Prostate gland (tissue), 2 donors: ENCODE results near the gene CDK5RAP2. TPM values are rescaled to one million over a fixed set of nuclear protein-coding genes. Genes with fewer than 3 reads are reported as not detected.

ENCODE experiments used
- DNase-seq: peaks from one replicate; pipeline ENCODE4 v3.0.0-alpha.2; 2019; ENCODE audit warnings: low spot score
- H3K27ac ChIP-seq, 2 donors: fragments of 200-600 bp; sonication (generic); 2 replicates each; pipeline ENCODE4 v1.5.1; 2017 to 2019
- H3K27me3 ChIP-seq: fragments of 200-600 bp; sonication (generic); replicated peaks from 2 replicates; pipeline ENCODE4 v1.5.1; 2019; ENCODE audit not compliant: insufficient read depth
- H3K36me3 ChIP-seq, 2 donors: fragments of 200-600 bp; sonication (generic); 1 replicate in 1 of 2; 2 replicates in 1 of 2; pipeline versions ENCODE4 v1.5.1 to v1.8.1; 2017 to 2019
- H3K4me1 ChIP-seq: fragments of 200-600 bp; sonication (generic); replicated peaks from 2 replicates; pipeline ENCODE4 v1.5.1; 2019
- H3K4me3 ChIP-seq, 2 donors: fragments of 200-600 bp; sonication (generic); 2 replicates each; pipeline ENCODE4 v1.5.1; 2017 to 2019
- H3K9me3 ChIP-seq: fragments of 200-600 bp; sonication (generic); 2 replicates; pipeline ENCODE4 v1.5.1; 2017
- POLR2A ChIP-seq: fragments of 450-650 bp; IDR thresholded peaks from one replicate; pipeline ENCODE4 v1.6.1; 2016; ENCODE audit warnings: antibody characterized with exemption, mild to moderate bottlenecking
- POLR2AphosphoS5 ChIP-seq: sonication (generic); formaldehyde crosslinking; IDR thresholded peaks from one replicate; pipeline ENCODE4 v1.6.1; 2017; ENCODE audit warnings: antibody characterized with exemption
- WGBS: methylation state at CpG from one replicate; pipeline ENCODE4 v1.1.5; 2018; 5-methylcytosine and 5-hydroxymethylcytosine counted together
- intact Hi-C: fragments of 100-400 bp; cut with DNase I; formaldehyde crosslinking; loops from one replicate; pipeline ENCODE4 v1.14.2; 2022
- total RNA-seq, 2 donors: library from RNA; depleted of rRNA; stranded (reverse); fragments of >200 nt; gene quantifications; one replicate each; pipeline ENCODE4 v1.1.0, GENCODE V29; 2016
- TF ChIP-seq, protein P1 (sequence below), 4 experiments: fragments of 200-600 bp in 2 of 4; fragments of 450-650 bp in 2 of 4; sonication (generic) in 2 of 4; IDR thresholded peaks; 1 replicate in 3 of 4; 2 replicates in 1 of 4; pipeline ENCODE4 v1.5.1; 2016 to 2019; ENCODE audit warnings: antibody characterized with exemption in 4 of 4, mild to moderate bottlenecking in 2 of 4, moderate library complexity in 2 of 4

The CDK5RAP2 gene
- total RNA-seq, 2 donors from 2014 or later = 48.6 to 54.1 TPM

DNA sequence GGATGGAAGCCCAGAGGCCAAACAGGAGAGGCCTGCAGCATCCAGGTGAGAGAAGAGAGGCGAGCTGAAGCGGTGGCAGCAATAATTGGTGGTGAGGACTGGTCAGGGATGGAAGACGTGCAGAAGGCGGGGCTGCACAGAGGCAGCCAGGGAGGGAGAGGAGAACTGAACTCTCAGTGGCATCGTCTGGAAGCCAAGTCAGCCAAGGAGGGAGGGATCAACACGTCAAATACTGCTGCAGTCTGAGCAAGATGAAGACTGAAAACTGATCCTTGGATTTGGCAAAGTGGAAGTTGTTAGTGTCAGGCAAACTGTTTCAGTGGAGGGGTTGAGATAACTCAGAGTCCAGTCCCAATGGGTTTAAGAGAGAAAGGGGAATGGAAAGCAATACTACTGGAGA, 145.4 kb downstream of the CDK5RAP2 start:
- no peak overlapping the region for H3K27ac ChIP-seq

DNA sequence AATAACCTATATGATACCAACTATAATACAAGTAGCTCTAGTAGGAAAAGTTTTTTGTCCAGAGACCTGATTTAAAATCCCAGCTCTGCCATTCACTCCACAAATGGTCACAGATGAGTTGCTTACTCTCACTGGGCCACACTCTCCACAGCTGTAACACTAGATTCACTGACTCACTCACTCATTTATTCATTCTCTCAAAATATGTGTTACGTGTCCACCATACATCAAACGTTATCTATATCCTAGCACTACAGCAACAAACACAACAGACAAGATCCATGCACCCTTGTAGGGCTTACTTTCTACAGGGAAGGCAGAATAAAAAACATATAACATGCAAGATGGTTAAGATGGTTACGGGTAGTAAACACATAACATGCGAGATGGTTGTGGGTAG, 146.3 kb downstream of the CDK5RAP2 start:
- no peak for TF ChIP-seq POLR2A
- no peak for TF ChIP-seq POLR2AphosphoS5
- TF ChIP-seq, protein P1, sequence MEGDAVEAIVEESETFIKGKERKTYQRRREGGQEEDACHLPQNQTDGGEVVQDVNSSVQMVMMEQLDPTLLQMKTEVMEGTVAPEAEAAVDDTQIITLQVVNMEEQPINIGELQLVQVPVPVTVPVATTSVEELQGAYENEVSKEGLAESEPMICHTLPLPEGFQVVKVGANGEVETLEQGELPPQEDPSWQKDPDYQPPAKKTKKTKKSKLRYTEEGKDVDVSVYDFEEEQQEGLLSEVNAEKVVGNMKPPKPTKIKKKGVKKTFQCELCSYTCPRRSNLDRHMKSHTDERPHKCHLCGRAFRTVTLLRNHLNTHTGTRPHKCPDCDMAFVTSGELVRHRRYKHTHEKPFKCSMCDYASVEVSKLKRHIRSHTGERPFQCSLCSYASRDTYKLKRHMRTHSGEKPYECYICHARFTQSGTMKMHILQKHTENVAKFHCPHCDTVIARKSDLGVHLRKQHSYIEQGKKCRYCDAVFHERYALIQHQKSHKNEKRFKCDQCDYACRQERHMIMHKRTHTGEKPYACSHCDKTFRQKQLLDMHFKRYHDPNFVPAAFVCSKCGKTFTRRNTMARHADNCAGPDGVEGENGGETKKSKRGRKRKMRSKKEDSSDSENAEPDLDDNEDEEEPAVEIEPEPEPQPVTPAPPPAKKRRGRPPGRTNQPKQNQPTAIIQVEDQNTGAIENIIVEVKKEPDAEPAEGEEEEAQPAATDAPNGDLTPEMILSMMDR (IDR thresholded peaks at IDR 0.05) = no peak
- Histone ChIP-seq H3K4me3 (no peak overlapping the region), H3K9me3 (no peaks in the 10 kb centered on the region), H3K36me3 (no peaks in the 10 kb centered on the region), H3K27me3 (no peaks in the 10 kb centered on the region), H3K4me1 (no peaks in the 10 kb centered on the region), H3K27ac (no peak overlapping the region)
- intact Hi-C loops = no loop called here
- WGBS = 94% methylated on average over 4 of the region's 4 CpGs
- no peak for DNase-seq

More for the DNA sequence above, 145.4 kb downstream of the CDK5RAP2 start:
- intact Hi-C loops = no loop called here
- TF ChIP-seq POLR2A = no peak
- TF ChIP-seq POLR2AphosphoS5 = no peak
- TF ChIP-seq, protein P1 (IDR thresholded peaks at IDR 0.05) = no peak
- Histone ChIP-seq H3K36me3 (no peaks in the 10 kb centered on the region), H3K27me3 (no peaks in the 10 kb centered on the region), H3K4me1 (no peaks in the 10 kb centered on the region), H3K9me3 (no peaks in the 10 kb centered on the region), H3K4me3 (no peak overlapping the region)
- DNase-seq = no peak
- 47% methylated on average over 6 of the region's 6 CpGs for WGBS

DNA sequence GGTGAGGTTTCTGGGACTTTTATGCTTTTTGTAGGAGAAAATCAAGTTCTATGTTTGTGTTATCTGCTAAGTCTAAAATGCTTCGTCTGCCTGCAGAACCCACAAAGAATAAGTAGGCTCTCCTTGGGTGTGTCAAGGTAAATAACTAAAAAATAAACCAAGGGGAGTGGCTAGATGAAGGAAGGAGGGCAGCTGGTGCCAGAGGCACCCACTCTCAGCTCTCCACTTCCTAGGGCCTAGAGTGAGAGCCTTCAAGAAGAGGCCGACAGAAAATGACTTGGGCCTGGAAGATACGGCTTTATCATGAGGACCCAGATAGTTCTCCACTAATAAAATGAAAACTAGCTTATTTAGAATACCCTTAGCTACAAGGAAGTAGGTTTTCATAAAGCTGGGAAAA, 147.4 kb downstream of the CDK5RAP2 start:
- no peaks in the 10 kb centered on the region for H3K27me3 ChIP-seq
- no peak for TF ChIP-seq POLR2A
- TF ChIP-seq, protein P1 (IDR thresholded peaks at IDR 0.05) = no peak
- TF ChIP-seq POLR2AphosphoS5 = no peak
- H3K4me1 ChIP-seq = no peaks in the 10 kb centered on the region
- DNase-seq = no peak
- H3K9me3 ChIP-seq = no peaks in the 10 kb centered on the region
- WGBS = 88% methylated on average over 3 of the region's 3 CpGs
- H3K36me3 ChIP-seq = no peaks in the 10 kb centered on the region
- H3K4me3 ChIP-seq = no peak overlapping the region
- H3K27ac ChIP-seq = no peak overlapping the region
- intact Hi-C loops = no loop called here

DNA sequence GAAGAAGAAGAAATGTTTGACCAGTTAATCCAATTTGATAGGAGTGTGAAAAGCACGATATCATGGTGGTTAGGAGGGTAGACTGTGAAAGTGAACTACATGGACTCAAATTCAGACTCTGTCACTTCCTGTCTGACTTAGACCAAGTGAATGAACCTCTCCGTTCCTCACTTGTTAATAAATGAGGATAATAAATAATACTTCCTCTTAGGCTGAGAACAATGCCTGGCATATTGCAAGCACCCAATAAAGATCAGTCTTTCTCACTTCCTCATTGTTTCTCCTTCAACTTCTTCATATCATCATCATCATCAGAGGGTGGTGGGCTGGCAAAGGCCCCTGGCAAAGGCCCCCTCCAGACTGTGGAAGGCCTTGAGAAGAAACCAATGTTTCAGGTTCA, 148.7 kb downstream of the CDK5RAP2 start:
- H3K9me3 ChIP-seq = no peaks in the 10 kb centered on the region
- WGBS = 59% methylated on average over 2 of the region's 2 CpGs
- intact Hi-C loops = no loop called here
- no peak overlapping the region for H3K27ac ChIP-seq
- H3K27me3 ChIP-seq = no peaks in the 10 kb centered on the region
- DNase-seq = no peak
- H3K4me3 ChIP-seq = no peak overlapping the region
- TF ChIP-seq, protein P1 (IDR thresholded peaks at IDR 0.05) = no peak
- TF ChIP-seq POLR2AphosphoS5 (no peak), POLR2A (no peak)
- H3K36me3 ChIP-seq = no peaks in the 10 kb centered on the region
- H3K4me1 ChIP-seq = no peaks in the 10 kb centered on the region

DNA sequence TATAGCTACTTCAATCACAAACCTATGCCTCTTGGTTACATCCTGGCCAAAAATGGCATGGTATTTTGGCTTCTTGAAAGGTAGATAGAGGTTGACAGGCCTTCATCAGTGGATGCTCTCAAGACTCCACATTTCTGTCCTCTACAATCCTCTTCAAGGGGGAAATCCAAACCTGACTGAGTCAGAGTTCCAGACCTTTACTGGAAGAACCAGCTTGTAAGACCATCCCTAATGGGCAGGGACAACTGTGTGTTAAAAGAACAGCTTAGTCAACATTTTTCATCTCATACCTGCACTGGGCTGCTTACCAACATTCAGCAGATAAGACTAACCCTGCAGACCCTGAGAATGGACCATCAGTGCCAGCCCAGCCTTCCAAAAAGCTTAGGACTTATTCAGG, 155.7 kb downstream of the CDK5RAP2 start:
- Histone ChIP-seq H3K4me1 (no peaks in the 10 kb centered on the region), H3K36me3 (no peaks in the 10 kb centered on the region), H3K27ac (no peak overlapping the region), H3K27me3 (no peaks in the 10 kb centered on the region), H3K4me3 (no peak overlapping the region), H3K9me3 (no peaks in the 10 kb centered on the region)
- no peak for DNase-seq
- intact Hi-C loops = no loop called here
- TF ChIP-seq, protein P1 (IDR thresholded peaks at IDR 0.05) = no peak
- no peak for TF ChIP-seq POLR2AphosphoS5
- no peak for TF ChIP-seq POLR2A
